ENCODE results near the gene SRRM2. TPM values are rescaled to one million over a fixed set of nuclear protein-coding genes. Genes with fewer than 3 reads are reported as not detected.

SRRM2 gene
- polyA plus RNA-seq, 1 experiment = 80.5 TPM

DNA sequence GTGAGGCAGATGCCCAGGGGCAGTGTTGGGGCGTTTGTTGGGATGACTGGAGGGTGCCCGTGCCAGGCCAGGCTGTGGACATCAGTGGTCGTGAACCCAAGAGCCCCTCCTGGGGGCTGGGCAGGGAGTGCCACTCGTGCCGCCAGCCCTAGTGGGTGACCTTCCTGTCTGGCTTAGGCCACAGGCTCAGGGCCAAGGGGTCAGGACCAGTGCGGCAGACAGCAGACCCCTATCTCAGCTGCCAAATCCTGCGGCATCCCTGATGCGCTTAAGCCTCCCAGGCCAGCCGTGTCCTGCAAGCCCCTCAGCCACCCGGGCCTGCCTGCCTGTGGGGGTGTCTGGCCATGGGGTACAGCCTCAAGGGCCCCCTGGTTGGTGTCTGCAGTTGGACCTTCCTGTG, 47.1 kb upstream of the SRRM2 start:
- DNase-seq (ENCODE audit: low read depth, low spot score) = no peak
- ChIA-PET CTCF (no interaction called here), POLR2A (no interaction called here)
- Histone ChIP-seq H3K27me3 (ENCODE audit: control insufficient read depth, insufficient read depth, low read length) (no peaks in the 10 kb centered on the region), H3K4me3 (ENCODE audit: low read depth, low read length) (no peak overlapping the region), H3K27ac (ENCODE audit: low read depth, low read length) (no peak overlapping the region), H3K9me3 (ENCODE audit: control insufficient read depth, insufficient read depth, low read length) (no peaks in the 10 kb centered on the region; the same call in 1 of the 2 replicates)
- TF ChIP-seq, protein P1, sequence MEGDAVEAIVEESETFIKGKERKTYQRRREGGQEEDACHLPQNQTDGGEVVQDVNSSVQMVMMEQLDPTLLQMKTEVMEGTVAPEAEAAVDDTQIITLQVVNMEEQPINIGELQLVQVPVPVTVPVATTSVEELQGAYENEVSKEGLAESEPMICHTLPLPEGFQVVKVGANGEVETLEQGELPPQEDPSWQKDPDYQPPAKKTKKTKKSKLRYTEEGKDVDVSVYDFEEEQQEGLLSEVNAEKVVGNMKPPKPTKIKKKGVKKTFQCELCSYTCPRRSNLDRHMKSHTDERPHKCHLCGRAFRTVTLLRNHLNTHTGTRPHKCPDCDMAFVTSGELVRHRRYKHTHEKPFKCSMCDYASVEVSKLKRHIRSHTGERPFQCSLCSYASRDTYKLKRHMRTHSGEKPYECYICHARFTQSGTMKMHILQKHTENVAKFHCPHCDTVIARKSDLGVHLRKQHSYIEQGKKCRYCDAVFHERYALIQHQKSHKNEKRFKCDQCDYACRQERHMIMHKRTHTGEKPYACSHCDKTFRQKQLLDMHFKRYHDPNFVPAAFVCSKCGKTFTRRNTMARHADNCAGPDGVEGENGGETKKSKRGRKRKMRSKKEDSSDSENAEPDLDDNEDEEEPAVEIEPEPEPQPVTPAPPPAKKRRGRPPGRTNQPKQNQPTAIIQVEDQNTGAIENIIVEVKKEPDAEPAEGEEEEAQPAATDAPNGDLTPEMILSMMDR (IDR thresholded peaks at IDR 0.05; ENCODE audit: low read depth, low read length) = no peak

DNA sequence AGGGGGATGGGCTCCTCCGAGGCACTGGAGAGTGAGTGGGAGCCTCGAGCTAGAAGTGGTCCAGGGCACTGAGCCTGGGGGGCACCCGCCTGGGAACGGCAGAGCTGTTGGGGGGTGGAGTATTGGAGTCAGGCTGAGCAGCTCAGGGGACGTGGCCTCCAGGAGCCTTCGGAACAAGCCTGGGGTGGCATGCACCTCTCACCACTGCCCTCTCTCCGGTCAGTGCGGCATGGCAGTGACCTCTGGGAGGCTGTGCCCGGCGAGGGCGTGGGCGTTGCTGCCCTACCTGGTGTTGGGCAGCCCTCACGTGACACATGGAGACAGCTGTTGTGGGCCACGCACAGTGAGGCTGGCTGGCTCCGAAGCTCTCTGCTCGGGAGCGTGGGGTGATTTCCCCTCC, 46.4 kb upstream of the SRRM2 start:
- no peaks in the 10 kb centered on the region; the same call in 1 of the 2 replicates for H3K9me3 ChIP-seq (ENCODE audit: control insufficient read depth, insufficient read depth, low read length)
- ChIA-PET CTCF (no interaction called here), POLR2A (no interaction called here)
- no peak overlapping the region for H3K4me3 ChIP-seq (ENCODE audit: low read depth, low read length)
- TF ChIP-seq, protein P1 (IDR thresholded peaks at IDR 0.05; ENCODE audit: low read depth, low read length) = no peak
- no peaks in the 10 kb centered on the region for H3K27me3 ChIP-seq (ENCODE audit: control insufficient read depth, insufficient read depth, low read length)
- no peak overlapping the region for H3K27ac ChIP-seq (ENCODE audit: low read depth, low read length)
- DNase-seq (ENCODE audit: low read depth, low spot score) = no peak

DNA sequence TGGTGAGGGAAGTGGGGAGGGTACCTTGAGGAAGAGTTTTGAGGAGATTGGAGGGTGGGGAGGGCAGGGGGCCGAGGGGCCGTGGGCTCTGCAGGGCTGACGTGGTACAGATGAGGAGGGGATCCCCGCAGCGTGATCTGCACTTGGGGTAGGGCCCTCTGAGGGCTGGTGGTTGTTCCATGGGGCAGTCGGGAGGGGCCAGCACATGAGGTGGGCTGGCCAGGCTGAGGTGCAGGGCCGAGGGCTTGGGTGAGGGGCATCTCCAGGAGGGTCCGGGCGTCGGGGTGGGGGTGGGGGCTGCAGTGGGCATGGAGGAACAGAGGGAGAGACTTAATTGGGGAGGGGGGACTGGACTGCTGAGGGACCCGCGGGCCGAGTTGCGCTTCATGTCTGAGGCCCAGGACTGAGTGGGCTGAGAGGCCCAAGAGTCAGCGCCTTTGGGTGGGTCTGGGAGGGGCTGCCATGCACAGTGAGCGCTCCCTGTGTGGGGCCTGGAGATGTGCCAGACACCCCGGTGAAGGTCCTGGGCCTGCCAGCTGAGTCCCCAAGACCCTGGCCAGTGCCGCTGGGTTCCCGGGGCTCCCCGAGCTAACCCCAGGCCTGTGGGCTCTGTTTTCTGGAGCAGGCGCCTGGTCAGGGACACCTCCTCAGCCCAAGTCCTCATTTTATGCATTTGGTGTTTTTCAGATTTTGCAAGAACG, 45.7 kb upstream of the SRRM2 start:
- ChIA-PET CTCF (no interaction called here), POLR2A (no interaction called here)
- no peak overlapping the region for H3K4me3 ChIP-seq (ENCODE audit: low read depth, low read length)
- H3K27ac ChIP-seq (ENCODE audit: low read depth, low read length) = no peak overlapping the region
- no peaks in the 10 kb centered on the region for H3K27me3 ChIP-seq (ENCODE audit: control insufficient read depth, insufficient read depth, low read length)
- DNase-seq (ENCODE audit: low read depth, low spot score) = no peak
- no peaks in the 10 kb centered on the region; the same call in 1 of the 2 replicates for H3K9me3 ChIP-seq (ENCODE audit: control insufficient read depth, insufficient read depth, low read length)
- TF ChIP-seq, protein P1 (IDR thresholded peaks at IDR 0.05; ENCODE audit: low read depth, low read length) = no peak

DNA sequence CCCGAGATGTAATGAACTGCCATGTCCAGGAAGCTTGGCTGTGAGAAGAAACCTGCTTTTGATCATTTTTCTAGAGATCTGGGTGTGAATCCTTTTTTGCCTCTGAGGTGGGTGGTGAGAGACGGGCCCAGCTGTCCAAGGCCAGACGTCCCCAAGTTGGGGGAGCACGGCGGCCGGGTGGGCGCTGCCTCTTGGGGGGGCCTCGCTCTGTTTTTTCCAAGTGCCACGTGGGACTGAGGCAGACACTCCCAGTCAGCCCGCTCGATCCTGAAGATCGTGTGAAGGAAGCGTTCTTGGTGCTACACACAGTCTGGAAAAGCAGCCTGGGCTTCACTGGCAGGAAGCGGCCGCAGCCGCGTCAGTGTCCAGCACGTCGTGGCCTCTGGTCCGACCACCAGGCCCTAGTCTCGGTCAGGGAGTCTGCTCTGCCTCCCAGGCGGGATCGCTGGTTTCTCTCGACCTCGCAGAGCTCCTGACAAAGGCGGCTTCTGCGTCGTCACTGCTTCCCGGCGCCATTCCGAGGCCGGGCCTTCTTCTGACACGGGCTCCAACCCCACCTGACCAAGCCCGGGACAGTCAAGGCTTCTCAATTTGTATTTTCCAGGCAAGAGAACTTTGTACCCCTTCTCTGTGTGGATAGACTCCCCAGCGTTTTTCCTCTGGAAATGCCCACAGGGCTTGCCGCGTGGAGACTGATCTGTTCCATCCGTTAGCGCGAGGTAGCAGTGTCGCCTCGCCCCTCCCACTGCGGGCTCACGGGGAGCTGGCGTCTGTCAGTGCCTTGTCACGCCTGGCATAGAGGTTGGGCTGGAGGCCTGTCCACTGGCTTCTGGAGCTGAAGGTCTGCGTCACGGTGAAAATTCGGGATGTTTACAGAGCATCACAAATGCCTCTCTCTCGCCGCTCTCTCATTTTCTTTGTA, 44.8 kb upstream of the SRRM2 start:
- CTCF ChIA-PET = no interaction called here

More for the DNA sequence above, 44.8 kb upstream of the SRRM2 start:
- no peak overlapping the region for H3K27ac ChIP-seq (ENCODE audit: low read depth, low read length)
- no peak overlapping the region for H3K4me3 ChIP-seq (ENCODE audit: low read depth, low read length)
- H3K27me3 ChIP-seq (ENCODE audit: control insufficient read depth, insufficient read depth, low read length) = no peaks in the 10 kb centered on the region
- TF ChIP-seq, protein P1 (IDR thresholded peaks at IDR 0.05; ENCODE audit: low read depth, low read length) = no peak
- POLR2A ChIA-PET = no interaction called here
- no peaks in the 10 kb centered on the region; the same call in 1 of the 2 replicates for H3K9me3 ChIP-seq (ENCODE audit: control insufficient read depth, insufficient read depth, low read length)
- DNase-seq (ENCODE audit: low read depth, low spot score) = no peak

Data from AG04450 (cell line).